ENCODE results near the gene TCF23. TPM values are rescaled to one million over a fixed set of nuclear protein-coding genes. Genes with fewer than 3 reads are reported as not detected.

Gene TCF23
- total RNA-seq, 1 donor from 2014 or later, result 0.52 TPM

- no peak overlapping the region for H3K4me3 ChIP-seq (ENCODE audit: low read length in 3 of 3)
- H3K9ac ChIP-seq (ENCODE audit: low read depth in 1 of 3, low read length in 3 of 3), result no peak overlapping the region
- H3K36me3 ChIP-seq (ENCODE audit: control insufficient read depth in 3 of 3, insufficient read depth in 3 of 3, low read length in 3 of 3), result peaks cover 34 to 41% (median 38%) of the 10 kb centered on the region in 3 donors
- H3K27me3 ChIP-seq (ENCODE audit: control insufficient read depth in 3 of 3, insufficient read depth in 3 of 3, low read length in 3 of 3), result no peaks in the 10 kb centered on the region
- H3K27ac ChIP-seq (ENCODE audit: low read depth, low read length), result no peak overlapping the region
- H3K4me1 ChIP-seq (ENCODE audit: control insufficient read depth in 3 of 3, insufficient read depth in 3 of 3, low read length in 3 of 3), result peaks cover 26 to 33% (median 31%) of the 10 kb centered on the region in 3 donors
- H3K9me3 ChIP-seq (ENCODE audit: control insufficient read depth in 3 of 3, low read length in 3 of 3), result no peaks in the 10 kb centered on the region
These were observed 20.7 kb upstream of the TCF23 start for GRCh38 chr2:27127883-27128667.

- peaks cover 34 to 41% (median 38%) of the 10 kb centered on the region in 3 donors for H3K36me3 ChIP-seq (ENCODE audit: control insufficient read depth in 3 of 3, insufficient read depth in 3 of 3, low read length in 3 of 3)
- peaks cover 28 to 33% (median 32%) of the 10 kb centered on the region in 3 donors for H3K4me1 ChIP-seq (ENCODE audit: control insufficient read depth in 3 of 3, insufficient read depth in 3 of 3, low read length in 3 of 3)
- no peak overlapping the region for H3K9ac ChIP-seq (ENCODE audit: low read depth in 1 of 3, low read length in 3 of 3)
- H3K9me3 ChIP-seq (ENCODE audit: control insufficient read depth in 3 of 3, low read length in 3 of 3), result no peaks in the 10 kb centered on the region
- H3K4me3 ChIP-seq (ENCODE audit: low read length in 3 of 3), result no peak overlapping the region
- no peaks in the 10 kb centered on the region for H3K27me3 ChIP-seq (ENCODE audit: control insufficient read depth in 3 of 3, insufficient read depth in 3 of 3, low read length in 3 of 3)
- no peak overlapping the region for H3K27ac ChIP-seq (ENCODE audit: low read depth, low read length)
These were observed 19.9 kb upstream of the TCF23 start for GRCh38 chr2:27128668-27129571.

GRCh38 chr2:27130396-27130795 lies 18.4 kb upstream of the TCF23 start:
- no peaks in the 10 kb centered on the region for H3K9me3 ChIP-seq (ENCODE audit: control insufficient read depth in 3 of 3, low read length in 3 of 3)
- no peaks in the 10 kb centered on the region for H3K27me3 ChIP-seq (ENCODE audit: control insufficient read depth in 3 of 3, insufficient read depth in 3 of 3, low read length in 3 of 3)
- peaks cover 24 to 31% (median 25%) of the 10 kb centered on the region in 3 donors for H3K4me1 ChIP-seq (ENCODE audit: control insufficient read depth in 3 of 3, insufficient read depth in 3 of 3, low read length in 3 of 3)
- H3K9ac ChIP-seq (ENCODE audit: low read depth in 1 of 3, low read length in 3 of 3), result no peak overlapping the region
- no peak overlapping the region for H3K27ac ChIP-seq (ENCODE audit: low read depth, low read length)
- peaks cover 34 to 41% (median 38%) of the 10 kb centered on the region in 3 donors for H3K36me3 ChIP-seq (ENCODE audit: control insufficient read depth in 3 of 3, insufficient read depth in 3 of 3, low read length in 3 of 3)
- no peak overlapping the region for H3K4me3 ChIP-seq (ENCODE audit: low read length in 3 of 3)

- peaks cover 34 to 41% (median 38%) of the 10 kb centered on the region in 3 donors for H3K36me3 ChIP-seq (ENCODE audit: control insufficient read depth in 3 of 3, insufficient read depth in 3 of 3, low read length in 3 of 3)
- no peaks in the 10 kb centered on the region for H3K9me3 ChIP-seq (ENCODE audit: control insufficient read depth in 3 of 3, low read length in 3 of 3)
- no peak overlapping the region for H3K9ac ChIP-seq (ENCODE audit: low read depth in 1 of 3, low read length in 3 of 3)
- no peak overlapping the region for H3K4me3 ChIP-seq (ENCODE audit: low read length in 3 of 3)
- H3K4me1 ChIP-seq (ENCODE audit: control insufficient read depth in 3 of 3, insufficient read depth in 3 of 3, low read length in 3 of 3), result peaks cover 16 to 22% (median 16%) of the 10 kb centered on the region in 3 donors
- no peak overlapping the region for H3K27ac ChIP-seq (ENCODE audit: low read depth, low read length)
- H3K27me3 ChIP-seq (ENCODE audit: control insufficient read depth in 3 of 3, insufficient read depth in 3 of 3, low read length in 3 of 3), result no peaks in the 10 kb centered on the region
These were observed 17.4 kb upstream of the TCF23 start for GRCh38 chr2:27131429-27131828.

GRCh38 chr2:27133195-27133875 lies 15.5 kb upstream of the TCF23 start:
- Histone ChIP-seq H3K9ac (ENCODE audit: low read depth in 1 of 3, low read length in 3 of 3) (peak overlapping the region; percentile 91 to 96 (median 92)), H3K4me1 (ENCODE audit: control insufficient read depth in 3 of 3, insufficient read depth in 3 of 3, low read length in 3 of 3) (peaks cover 14 to 20% (median 16%) of the 10 kb centered on the region in 3 donors), H3K27ac (ENCODE audit: low read depth, low read length) (peak overlapping the region; percentile 88), H3K27me3 (ENCODE audit: control insufficient read depth in 3 of 3, insufficient read depth in 3 of 3, low read length in 3 of 3) (no peaks in the 10 kb centered on the region), H3K4me3 (ENCODE audit: low read length in 3 of 3) (peak overlapping the region; percentile 77 to 92 (median 92)), H3K36me3 (ENCODE audit: control insufficient read depth in 3 of 3, insufficient read depth in 3 of 3, low read length in 3 of 3) (peaks cover 34 to 41% (median 38%) of the 10 kb centered on the region in 3 donors), H3K9me3 (ENCODE audit: control insufficient read depth in 3 of 3, low read length in 3 of 3) (no peaks in the 10 kb centered on the region)

- Histone ChIP-seq H3K4me1 (ENCODE audit: control insufficient read depth in 3 of 3, insufficient read depth in 3 of 3, low read length in 3 of 3) (peaks cover 14 to 20% (median 16%) of the 10 kb centered on the region in 3 donors), H3K36me3 (ENCODE audit: control insufficient read depth in 3 of 3, insufficient read depth in 3 of 3, low read length in 3 of 3) (peaks cover 34 to 38% (median 37%) of the 10 kb centered on the region in 3 donors), H3K9ac (ENCODE audit: low read depth in 1 of 3, low read length in 3 of 3) (peak within 1 kb of the TSS; percentile 91 to 96 (median 92)), H3K27me3 (ENCODE audit: control insufficient read depth in 3 of 3, insufficient read depth in 3 of 3, low read length in 3 of 3) (no peaks in the 10 kb centered on the region), H3K4me3 (ENCODE audit: low read length in 3 of 3) (peak within 1 kb of the TSS; percentile 77 to 92 (median 92)), H3K9me3 (ENCODE audit: control insufficient read depth in 3 of 3, low read length in 3 of 3) (no peaks in the 10 kb centered on the region), H3K27ac (ENCODE audit: low read depth, low read length) (peak within 1 kb of the TSS; percentile 88)
These were observed 14.7 kb upstream of the TCF23 start, which contains the start of gene PREB for GRCh38 chr2:27133905-27134780. Gene PREB (minus strand): TSS chr2:27134636. CDS start chr2:27134421, 215 bp downstream.

- peak overlapping the region; percentile 88 for H3K27ac ChIP-seq (ENCODE audit: low read depth, low read length)
- peaks cover 30 to 32% (median 30%) of the 10 kb centered on the region in 3 donors for H3K36me3 ChIP-seq (ENCODE audit: control insufficient read depth in 3 of 3, insufficient read depth in 3 of 3, low read length in 3 of 3)
- no peaks in the 10 kb centered on the region for H3K9me3 ChIP-seq (ENCODE audit: control insufficient read depth in 3 of 3, low read length in 3 of 3)
- H3K4me1 ChIP-seq (ENCODE audit: control insufficient read depth in 3 of 3, insufficient read depth in 3 of 3, low read length in 3 of 3), result peaks cover 14 to 20% (median 16%) of the 10 kb centered on the region in 3 donors
- H3K4me3 ChIP-seq (ENCODE audit: low read length in 3 of 3), result peak overlapping the region; percentile 30 to 40 (median 35)
- H3K27me3 ChIP-seq (ENCODE audit: control insufficient read depth in 3 of 3, insufficient read depth in 3 of 3, low read length in 3 of 3), result no peaks in the 10 kb centered on the region
- no peak overlapping the region for H3K9ac ChIP-seq (ENCODE audit: low read depth in 1 of 3, low read length in 3 of 3)
These were observed 13.9 kb upstream of the TCF23 start for GRCh38 chr2:27134781-27135477.

GRCh38 chr2:27135478-27135955 lies 13.3 kb upstream of the TCF23 start:
- no peaks in the 10 kb centered on the region for H3K27me3 ChIP-seq (ENCODE audit: control insufficient read depth in 3 of 3, insufficient read depth in 3 of 3, low read length in 3 of 3)
- H3K4me3 ChIP-seq (ENCODE audit: low read length in 3 of 3), result no peak overlapping the region
- peaks cover 24 to 26% (median 25%) of the 10 kb centered on the region in 3 donors for H3K36me3 ChIP-seq (ENCODE audit: control insufficient read depth in 3 of 3, insufficient read depth in 3 of 3, low read length in 3 of 3)
- H3K9me3 ChIP-seq (ENCODE audit: control insufficient read depth in 3 of 3, low read length in 3 of 3), result no peaks in the 10 kb centered on the region
- peaks cover 14 to 20% (median 16%) of the 10 kb centered on the region in 3 donors for H3K4me1 ChIP-seq (ENCODE audit: control insufficient read depth in 3 of 3, insufficient read depth in 3 of 3, low read length in 3 of 3)
- H3K9ac ChIP-seq (ENCODE audit: low read depth in 1 of 3, low read length in 3 of 3), result no peak overlapping the region
- H3K27ac ChIP-seq (ENCODE audit: low read depth, low read length), result peak overlapping the region; percentile 88

Data from skeletal muscle tissue (tissue), 4 donors.